H1 (cell line): ENCODE measurements around the gene PDGFD.

Experiments
- ATF2 ChIP-seq: IDR thresholded peaks from 2 replicates; pipeline ENCODE4 v1.6.1; 2012; ENCODE audit warnings: low read length, inconsistent platforms
- BRCA1 ChIP-seq: IDR thresholded peaks from 2 replicates; pipeline ENCODE4 v1.6.1; 2012; ENCODE audit warnings: low read depth, low read length, improper control_type of control experiment
- CTBP2 ChIP-seq: IDR thresholded peaks from 2 replicates; pipeline ENCODE4 v1.7.0; 2011; ENCODE audit warnings: borderline replicate concordance, mild to moderate bottlenecking, moderate library complexity, mixed read lengths, low read length; ENCODE audit not compliant: insufficient read depth, insufficient read length
- CTCF ChIP-seq, 3 experiments: IDR thresholded peaks; 1 replicate in 2 of 3; 2 replicates in 1 of 3; pipeline versions ENCODE4 v1.5.1 to v1.6.1; 2011; ENCODE audit warnings: low read length in 3 of 3, mild to moderate bottlenecking in 3 of 3, inconsistent platforms in 2 of 3, low read depth in 1 of 3, moderate library complexity in 1 of 3; ENCODE audit not compliant: insufficient read depth in 1 of 3; ENCODE audit errors: control extremely low read depth in 1 of 3
- EGR1 ChIP-seq: IDR thresholded peaks from 2 replicates; pipeline ENCODE4 v1.6.1; 2011; ENCODE audit warnings: low read depth, low read length, borderline replicate concordance
- HDAC2 ChIP-seq, 2 experiments: fragments of 300-600 bp in 1 of 2; sonication (generic) in 1 of 2; IDR thresholded peaks; 2 replicates each; pipeline ENCODE4 v1.6.1; 2011 to 2012; ENCODE audit warnings: low read depth in 2 of 2, low read length in 2 of 2, mild to moderate bottlenecking in 2 of 2, moderate library complexity in 2 of 2, borderline replicate concordance in 1 of 2, inconsistent platforms in 1 of 2
- MAX ChIP-seq: IDR thresholded peaks from 2 replicates; pipeline ENCODE4 v1.6.1; 2012; ENCODE audit warnings: inconsistent platforms
- NRF1 ChIP-seq: IDR thresholded peaks from 2 replicates; pipeline ENCODE4 v1.6.1; 2011; ENCODE audit warnings: mild to moderate bottlenecking, low read depth, low read length, improper control_type of control experiment
- POLR2A ChIP-seq, 2 experiments: IDR thresholded peaks; 1 replicate in 1 of 2; 2 replicates in 1 of 2; pipeline ENCODE4 v1.6.1; 2011; ENCODE audit warnings: low read depth in 2 of 2, low read length in 2 of 2, mild to moderate bottlenecking in 2 of 2; ENCODE audit errors: control extremely low read depth in 1 of 2
- SRF ChIP-seq: IDR thresholded peaks from 2 replicates; pipeline ENCODE4 v1.6.1; 2011; ENCODE audit warnings: mild to moderate bottlenecking, low read depth, low read length, moderate library complexity
- TEAD4 ChIP-seq: IDR thresholded peaks from 2 replicates; pipeline ENCODE4 v1.6.1; 2012; ENCODE audit warnings: low read depth, low read length, inconsistent platforms, mixed read lengths
- YY1 ChIP-seq: IDR thresholded peaks from 2 replicates; pipeline ENCODE4 v1.6.1; 2011; ENCODE audit warnings: low read depth, mild to moderate bottlenecking, low read length

- TF ChIP-seq CTBP2 (no peak), POLR2A (IDR thresholded peaks at IDR 0.05; ENCODE audit: control extremely low read depth in 1 of 2, low read depth in 2 of 2, low read length in 2 of 2) (no peak), NRF1 (no peak), HDAC2 (IDR thresholded peaks at IDR 0.05; ENCODE audit: borderline replicate concordance in 1 of 2, low read depth in 2 of 2, low read length in 2 of 2) (no peak), BRCA1 (no peak), CTCF (IDR thresholded peaks at IDR 0.05; ENCODE audit: control extremely low read depth in 1 of 3, insufficient read depth in 1 of 3, low read depth in 1 of 3, low read length in 3 of 3) (no peak), MAX (no peak), EGR1 (no peak), SRF (no peak), TEAD4 (no peak), ATF2 (no peak), YY1 (no peak)
Observed at GRCh38 chr11:104120493-104121137, 43.3 kb downstream of the PDGFD start.
